T-helper 2 cell (primary cell): ENCODE data around the gene LILRB1.
"Not testable (repeated sequence)": the region's sequence is repeated elsewhere in the genome, so short reads cannot be mapped to it uniquely, and the experiment has no call there.

Source experiments
- DNase-seq, 5 experiments: peaks; one replicate each; pipeline versions ENCODE4 v3.0.0 to v3.0.0-alpha.2; 2012 to 2022
- total RNA-seq, 2 donors: gene quantifications; one replicate each; lab custom pipeline; 2026; lab: John Stamatoyannopoulos, UW

Gene LILRB1
- 0 reads per million in 2 donors for total RNA-seq

- not testable (repeated sequence) for DNase-seq
Observed at GRCh38 chr19:54630262-54630661, at the start of gene LILRB1. Gene LILRB1 (plus strand): TSS chr19:54630484. CDS start chr19:54631074, 590 bp downstream.

GRCh38 chr19:54586397-54586796 lies 43.9 kb upstream of the LILRB1 start:
- no peak for DNase-seq

- no peak for DNase-seq
Observed at GRCh38 chr19:54587026-54587425, 43.3 kb upstream of the LILRB1 start.

GRCh38 chr19:54593445-54593844 lies 36.8 kb upstream of the LILRB1 start, which contains the start of gene LILRA1:
Gene LILRA1 (plus strand): TSS chr19:54593632. CDS start chr19:54594245, 613 bp downstream.
- not testable (repeated sequence) for DNase-seq

- DNase-seq: not testable (repeated sequence)
Observed at GRCh38 chr19:54593931-54594626, 36.2 kb upstream of the LILRB1 start.

GRCh38 chr19:54594737-54595136 lies 35.5 kb upstream of the LILRB1 start:
- no peak for DNase-seq

- DNase-seq: not testable (repeated sequence)
Observed at GRCh38 chr19:54595680-54596436, 34.4 kb upstream of the LILRB1 start.

GRCh38 chr19:54600212-54600611 lies 30.1 kb upstream of the LILRB1 start:
- no peak for DNase-seq

GRCh38 chr19:54606230-54606629 lies 24.1 kb upstream of the LILRB1 start:
- DNase-seq: no peak

- DNase-seq: no peak
Observed at GRCh38 chr19:54606891-54607784, 23.1 kb upstream of the LILRB1 start.

GRCh38 chr19:54607785-54608150 lies 22.5 kb upstream of the LILRB1 start:
- no peak for DNase-seq

GRCh38 chr19:54608205-54608604 lies 22.1 kb upstream of the LILRB1 start:
- no peak for DNase-seq

- no peak for DNase-seq
Observed at GRCh38 chr19:54608792-54609191, 21.5 kb upstream of the LILRB1 start.

- no peak for DNase-seq
Observed at GRCh38 chr19:54609356-54609791, 20.9 kb upstream of the LILRB1 start.

- DNase-seq: no peak
Observed at GRCh38 chr19:54612428-54612827, 17.9 kb upstream of the LILRB1 start.

- DNase-seq: no peak
Observed at GRCh38 chr19:54614726-54615125, 15.6 kb upstream of the LILRB1 start.

GRCh38 chr19:54616057-54616456 lies 14.2 kb upstream of the LILRB1 start:
- DNase-seq: no peak

- DNase-seq: no peak
Observed at GRCh38 chr19:54616821-54617560, 13.3 kb upstream of the LILRB1 start.

- DNase-seq: no peak
Observed at GRCh38 chr19:54620464-54620863, 9.8 kb upstream of the LILRB1 start.

GRCh38 chr19:54622431-54622830 lies 7.9 kb upstream of the LILRB1 start:
- DNase-seq: no peak

GRCh38 chr19:54624234-54624633 lies 6.0 kb upstream of the LILRB1 start:
- DNase-seq: not testable (repeated sequence)
